ENCODE data around the gene DCAF17.

DNA sequence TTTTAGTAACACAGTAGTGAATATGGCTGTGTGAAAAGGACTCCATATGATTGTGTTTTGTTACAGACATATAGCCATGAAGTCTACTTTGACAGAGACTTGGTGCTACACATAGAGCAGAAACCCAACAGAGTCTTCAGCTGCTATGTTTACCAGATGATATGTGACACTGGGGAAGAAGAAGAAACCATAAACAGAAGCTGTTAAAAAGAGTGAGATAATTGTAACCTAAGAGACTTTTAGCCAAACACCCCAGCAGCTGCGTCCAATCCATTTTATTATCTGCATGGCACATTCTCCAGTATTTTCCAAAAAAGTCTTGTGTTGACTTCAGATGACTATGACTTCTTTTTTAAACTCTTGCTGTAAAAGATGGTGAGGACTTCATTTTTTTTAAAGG, 46.9 kb downstream of the DCAF17 start:
- TF ChIP-seq, protein P1, sequence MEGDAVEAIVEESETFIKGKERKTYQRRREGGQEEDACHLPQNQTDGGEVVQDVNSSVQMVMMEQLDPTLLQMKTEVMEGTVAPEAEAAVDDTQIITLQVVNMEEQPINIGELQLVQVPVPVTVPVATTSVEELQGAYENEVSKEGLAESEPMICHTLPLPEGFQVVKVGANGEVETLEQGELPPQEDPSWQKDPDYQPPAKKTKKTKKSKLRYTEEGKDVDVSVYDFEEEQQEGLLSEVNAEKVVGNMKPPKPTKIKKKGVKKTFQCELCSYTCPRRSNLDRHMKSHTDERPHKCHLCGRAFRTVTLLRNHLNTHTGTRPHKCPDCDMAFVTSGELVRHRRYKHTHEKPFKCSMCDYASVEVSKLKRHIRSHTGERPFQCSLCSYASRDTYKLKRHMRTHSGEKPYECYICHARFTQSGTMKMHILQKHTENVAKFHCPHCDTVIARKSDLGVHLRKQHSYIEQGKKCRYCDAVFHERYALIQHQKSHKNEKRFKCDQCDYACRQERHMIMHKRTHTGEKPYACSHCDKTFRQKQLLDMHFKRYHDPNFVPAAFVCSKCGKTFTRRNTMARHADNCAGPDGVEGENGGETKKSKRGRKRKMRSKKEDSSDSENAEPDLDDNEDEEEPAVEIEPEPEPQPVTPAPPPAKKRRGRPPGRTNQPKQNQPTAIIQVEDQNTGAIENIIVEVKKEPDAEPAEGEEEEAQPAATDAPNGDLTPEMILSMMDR (IDR thresholded peaks at IDR 0.05): no peak
- TF ChIP-seq EZH2 (IDR thresholded peaks at IDR 0.05) (no peak), EZH2phosphoT487 (IDR thresholded peaks at IDR 0.05) (no peak)
